ENCODE results near the gene GPHB5.

Gene GPHB5

GRCh38 chr14:63318835-63319234 is at the start of gene GPHB5:
Gene GPHB5 (minus strand): TSS chr14:63318935. CDS start chr14:63317849, 1,086 bp downstream.
- DNase-seq (ENCODE audit: low spot score in 2 of 2) (no peak), ATAC-seq (ENCODE audit: low read depth) (no peak)
- H3K27me3 Mint-ChIP-seq: peaks cover 22% of the 10 kb centered on the region
- no peak within 1 kb of the TSS for H3K27ac Mint-ChIP-seq
- H3K4me3 Mint-ChIP-seq: no peak within 1 kb of the TSS
- no peaks in the 10 kb centered on the region for H3K4me1 Mint-ChIP-seq
- no peaks in the 10 kb centered on the region for H3K36me3 Mint-ChIP-seq
- no peaks in the 10 kb centered on the region for H3K9me3 Mint-ChIP-seq

DNA sequence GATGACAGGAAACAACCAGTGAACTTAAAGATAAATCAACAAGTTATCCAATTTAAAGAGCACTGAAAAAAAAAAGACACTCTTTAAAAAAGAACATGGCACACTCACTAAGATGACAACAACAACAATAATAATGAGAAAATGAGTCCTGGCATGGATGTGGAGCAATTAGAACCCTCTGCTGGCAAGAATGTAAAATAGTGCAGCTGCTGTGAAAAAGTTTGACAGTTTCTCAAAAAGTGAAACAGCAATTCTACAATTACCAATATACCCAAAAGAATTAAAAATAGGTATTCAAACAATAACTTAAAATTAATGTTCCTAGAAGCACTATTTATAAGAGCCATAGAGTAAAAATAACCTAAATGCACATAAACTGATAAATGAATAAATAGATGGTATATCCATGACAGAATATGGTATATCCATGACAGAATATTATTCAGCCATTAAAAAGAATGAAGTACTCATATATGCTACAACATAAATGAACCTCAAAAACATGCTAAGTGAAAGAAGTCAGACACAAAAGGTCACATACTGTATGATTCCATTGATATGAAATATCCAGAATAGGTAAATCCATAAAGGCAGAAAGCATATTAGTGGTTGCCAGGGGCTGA is 49.1 kb upstream of the GPHB5 start:
- H3K36me3 Mint-ChIP-seq: peaks cover 15% of the 10 kb centered on the region
- H3K27ac Mint-ChIP-seq: no peak overlapping the region
- no peak overlapping the region for H3K4me3 Mint-ChIP-seq
- peaks cover 16% of the 10 kb centered on the region for H3K9me3 Mint-ChIP-seq
- DNase-seq (ENCODE audit: low spot score in 2 of 2) (no peak), ATAC-seq (ENCODE audit: low read depth) (no peak)
- no peaks in the 10 kb centered on the region for H3K4me1 Mint-ChIP-seq
- H3K27me3 Mint-ChIP-seq: no peaks in the 10 kb centered on the region

- Mint-ChIP-seq H3K4me3 (no peak overlapping the region), H3K27me3 (peaks cover 4% of the 10 kb centered on the region), H3K4me1 (no peaks in the 10 kb centered on the region), H3K27ac (no peak overlapping the region), H3K9me3 (peaks cover 9% of the 10 kb centered on the region), H3K36me3 (peaks cover 4% of the 10 kb centered on the region)
- DNase-seq (ENCODE audit: low spot score in 2 of 2) (no peak), ATAC-seq (ENCODE audit: low read depth) (no peak)
These were observed 43.7 kb upstream of the GPHB5 start for GRCh38 chr14:63362389-63362819.

GRCh38 chr14:63361790-63362189 is 43.1 kb upstream of the GPHB5 start:
- Mint-ChIP-seq H3K4me3 (no peak overlapping the region), H3K27ac (no peak overlapping the region), H3K27me3 (peaks cover 5% of the 10 kb centered on the region), H3K9me3 (peaks cover 9% of the 10 kb centered on the region), H3K36me3 (peaks cover 2% of the 10 kb centered on the region), H3K4me1 (no peaks in the 10 kb centered on the region)
- no peak for DNase-seq (ENCODE audit: low spot score in 2 of 2)
- ATAC-seq (ENCODE audit: low read depth): no peak

DNA sequence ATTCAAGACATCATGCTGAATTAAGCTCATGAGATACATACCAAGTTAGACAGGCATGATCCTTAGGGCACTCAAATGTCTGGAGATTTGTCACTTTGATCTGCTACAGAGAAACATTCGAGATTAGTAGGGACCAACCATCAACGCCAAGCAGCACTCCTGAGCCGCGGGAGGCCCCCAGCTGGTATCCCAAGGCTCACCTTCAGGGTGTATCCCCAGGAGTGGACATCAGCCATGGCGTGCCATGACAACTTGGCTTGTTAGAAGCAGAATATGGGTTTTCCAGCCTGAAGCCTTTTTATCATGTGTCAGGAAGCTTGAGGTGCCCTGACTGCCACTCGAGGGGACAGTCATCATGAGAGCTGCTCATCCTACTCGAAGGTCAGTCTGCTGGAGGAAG is 39.1 kb upstream of the GPHB5 start:
- Mint-ChIP-seq H3K27me3 (peaks cover 13% of the 10 kb centered on the region), H3K9me3 (peaks cover 1% of the 10 kb centered on the region), H3K27ac (no peak overlapping the region), H3K4me3 (no peak overlapping the region), H3K4me1 (no peaks in the 10 kb centered on the region), H3K36me3 (peaks cover 1% of the 10 kb centered on the region)
- no peak for ATAC-seq (ENCODE audit: low read depth)
- no peak for DNase-seq (ENCODE audit: low spot score in 2 of 2)

DNA sequence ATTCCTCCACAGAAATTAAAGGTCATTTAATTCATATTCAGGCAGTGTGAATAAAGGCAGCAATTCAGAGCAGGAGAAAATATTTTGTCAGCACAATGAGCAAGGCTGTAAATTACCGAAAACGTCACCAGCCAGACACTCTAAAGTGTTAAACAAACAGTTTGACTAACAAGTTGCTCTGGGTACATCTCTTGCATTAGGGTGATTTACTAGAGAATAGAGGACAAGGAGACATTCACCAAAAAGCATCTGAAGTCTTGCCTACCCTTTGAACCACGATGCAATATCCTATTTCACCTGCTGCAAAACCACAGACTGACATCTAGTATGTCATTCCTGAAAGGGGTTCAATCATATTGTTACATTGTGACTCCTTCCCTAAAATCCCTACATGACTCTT is 27.1 kb upstream of the GPHB5 start:
- DNase-seq (ENCODE audit: low spot score in 2 of 2): no peak
- no peak overlapping the region for H3K4me3 Mint-ChIP-seq
- no peaks in the 10 kb centered on the region for H3K4me1 Mint-ChIP-seq
- H3K36me3 Mint-ChIP-seq: no peaks in the 10 kb centered on the region
- peaks cover 18% of the 10 kb centered on the region for H3K27me3 Mint-ChIP-seq
- no peak overlapping the region for H3K27ac Mint-ChIP-seq
- no peak for ATAC-seq (ENCODE audit: low read depth)
- H3K9me3 Mint-ChIP-seq: peaks cover 1% of the 10 kb centered on the region

DNA sequence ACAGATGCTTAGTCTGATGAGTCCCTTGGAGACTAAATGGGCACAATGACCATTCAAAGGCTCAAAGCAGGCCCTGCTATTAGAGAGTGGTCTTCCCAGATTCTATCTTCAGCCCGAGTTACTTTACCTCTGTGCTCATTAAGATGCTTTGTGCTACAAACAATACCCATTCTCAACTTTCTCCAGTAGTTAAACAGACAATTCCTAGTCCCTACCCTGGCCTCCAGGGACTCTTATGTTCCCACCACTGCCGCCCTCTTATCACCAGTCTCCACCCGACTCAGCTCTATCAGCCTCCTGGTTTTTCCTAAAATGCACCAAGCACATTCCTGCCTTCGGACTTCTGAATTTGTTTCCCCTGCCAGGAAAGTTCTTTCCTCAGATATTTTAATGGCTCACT is 25.6 kb upstream of the GPHB5 start:
- Mint-ChIP-seq H3K27me3 (peaks cover 22% of the 10 kb centered on the region), H3K36me3 (no peaks in the 10 kb centered on the region), H3K9me3 (peaks cover 1% of the 10 kb centered on the region), H3K27ac (no peak overlapping the region), H3K4me3 (no peak overlapping the region), H3K4me1 (no peaks in the 10 kb centered on the region)
- no peak for DNase-seq (ENCODE audit: low spot score in 2 of 2)
- no peak for ATAC-seq (ENCODE audit: low read depth)

- no peak overlapping the region for H3K4me3 Mint-ChIP-seq
- peaks cover 1% of the 10 kb centered on the region for H3K9me3 Mint-ChIP-seq
- H3K27ac Mint-ChIP-seq: no peak overlapping the region
- no peak for DNase-seq (ENCODE audit: low spot score in 2 of 2)
- no peaks in the 10 kb centered on the region for H3K36me3 Mint-ChIP-seq
- no peak for ATAC-seq (ENCODE audit: low read depth)
- peaks cover 22% of the 10 kb centered on the region for H3K27me3 Mint-ChIP-seq
- no peaks in the 10 kb centered on the region for H3K4me1 Mint-ChIP-seq
These were observed 25.1 kb upstream of the GPHB5 start for GRCh38 chr14:63343878-63344277.

DNA sequence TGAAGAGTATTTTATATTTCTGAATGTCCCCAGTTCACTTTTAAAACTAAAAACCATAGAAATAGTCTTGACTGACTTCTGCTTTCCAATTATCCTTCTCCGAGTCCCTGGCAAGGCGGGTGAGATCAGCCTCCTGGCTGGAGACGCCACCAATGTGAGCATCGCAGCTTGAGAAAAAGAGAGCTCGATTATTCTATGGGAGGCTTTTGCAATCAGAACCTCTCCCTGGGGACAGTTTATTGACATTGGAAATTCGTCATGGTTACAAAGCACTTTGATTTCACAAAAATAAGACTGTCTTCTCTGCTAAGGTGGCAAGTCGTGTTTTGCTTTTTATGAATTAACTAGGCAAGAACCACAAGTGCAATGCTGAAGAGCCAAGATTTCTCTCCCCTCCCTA is 23.6 kb upstream of the GPHB5 start:
- H3K9me3 Mint-ChIP-seq: peaks cover 6% of the 10 kb centered on the region
- DNase-seq (ENCODE audit: low spot score in 2 of 2) (no peak), ATAC-seq (ENCODE audit: low read depth) (no peak)
- H3K27ac Mint-ChIP-seq: no peak overlapping the region
- H3K4me3 Mint-ChIP-seq: no peak overlapping the region
- peaks cover 26% of the 10 kb centered on the region for H3K27me3 Mint-ChIP-seq
- H3K36me3 Mint-ChIP-seq: no peaks in the 10 kb centered on the region
- no peaks in the 10 kb centered on the region for H3K4me1 Mint-ChIP-seq

GRCh38 chr14:63328787-63329737 is 10.3 kb upstream of the GPHB5 start:
- Mint-ChIP-seq H3K36me3 (no peaks in the 10 kb centered on the region), H3K4me1 (no peaks in the 10 kb centered on the region), H3K27me3 (peaks cover 15% of the 10 kb centered on the region), H3K9me3 (no peaks in the 10 kb centered on the region), H3K4me3 (no peak overlapping the region), H3K27ac (no peak overlapping the region)
- ATAC-seq (ENCODE audit: low read depth): no peak
- DNase-seq (ENCODE audit: low spot score in 2 of 2): no peak

DNA sequence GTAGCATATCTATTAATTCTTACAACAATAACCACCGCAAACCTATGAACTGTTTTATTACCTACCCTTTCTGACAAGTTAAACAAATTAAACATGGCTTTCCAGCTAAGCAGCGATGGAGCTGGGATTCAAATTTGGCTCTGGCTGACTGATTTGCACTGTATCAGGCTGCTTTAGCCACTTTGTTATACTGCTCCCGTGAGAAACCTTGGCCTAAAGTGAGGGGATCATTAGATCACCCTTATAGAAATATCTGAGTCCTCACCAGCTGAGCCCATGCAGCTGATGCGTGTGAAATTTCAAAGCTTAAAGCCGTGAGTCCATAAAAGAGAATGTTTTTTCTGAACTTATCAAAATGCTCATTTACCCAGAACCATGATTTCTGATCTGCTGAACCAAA is 8.1 kb upstream of the GPHB5 start:
- no peak overlapping the region for H3K27ac Mint-ChIP-seq
- no peaks in the 10 kb centered on the region for H3K9me3 Mint-ChIP-seq
- DNase-seq (ENCODE audit: low spot score in 2 of 2): no peak
- peaks cover 11% of the 10 kb centered on the region for H3K27me3 Mint-ChIP-seq
- no peak overlapping the region for H3K4me3 Mint-ChIP-seq
- H3K4me1 Mint-ChIP-seq: no peaks in the 10 kb centered on the region
- no peaks in the 10 kb centered on the region for H3K36me3 Mint-ChIP-seq
- no peak for ATAC-seq (ENCODE audit: low read depth)

DNA sequence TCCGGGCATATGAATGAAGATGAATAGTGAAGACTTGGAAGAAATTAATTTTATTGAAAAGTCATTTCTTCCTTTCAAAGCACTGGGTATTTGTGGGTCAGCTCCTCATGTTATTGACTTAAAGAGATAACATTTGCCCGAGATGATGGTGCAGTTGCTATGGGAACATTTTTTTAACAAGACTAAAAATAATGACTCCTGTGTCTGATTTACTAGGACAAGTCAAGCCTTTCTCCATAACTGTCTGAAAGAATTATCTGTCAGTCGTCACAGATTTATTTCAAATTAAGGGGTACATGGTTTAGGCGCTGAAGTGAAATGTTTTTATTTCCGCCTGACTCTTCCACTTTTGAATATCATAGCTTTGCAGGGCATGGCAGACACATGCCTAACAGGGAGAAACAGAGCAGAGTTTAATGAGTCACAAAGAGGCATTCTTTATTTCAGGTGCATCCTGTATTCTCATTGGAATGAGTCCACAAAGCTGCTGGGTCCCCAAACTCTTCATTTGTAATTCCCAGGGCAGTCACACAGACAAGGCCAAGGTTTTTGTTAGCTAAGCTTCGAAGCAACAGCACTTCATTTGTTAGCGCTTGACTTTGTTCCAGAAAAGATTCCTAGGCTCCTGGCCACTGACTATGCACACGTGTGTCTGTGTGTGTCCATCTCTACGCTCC is 4.3 kb upstream of the GPHB5 start:
- peaks cover 18% of the 10 kb centered on the region for H3K27me3 Mint-ChIP-seq
- H3K9me3 Mint-ChIP-seq: no peaks in the 10 kb centered on the region
- no peaks in the 10 kb centered on the region for H3K36me3 Mint-ChIP-seq
- DNase-seq (ENCODE audit: low spot score in 2 of 2) (no peak), ATAC-seq (ENCODE audit: low read depth) (no peak)
- no peaks in the 10 kb centered on the region for H3K4me1 Mint-ChIP-seq
- H3K27ac Mint-ChIP-seq: no peak overlapping the region
- no peak overlapping the region for H3K4me3 Mint-ChIP-seq

DNA sequence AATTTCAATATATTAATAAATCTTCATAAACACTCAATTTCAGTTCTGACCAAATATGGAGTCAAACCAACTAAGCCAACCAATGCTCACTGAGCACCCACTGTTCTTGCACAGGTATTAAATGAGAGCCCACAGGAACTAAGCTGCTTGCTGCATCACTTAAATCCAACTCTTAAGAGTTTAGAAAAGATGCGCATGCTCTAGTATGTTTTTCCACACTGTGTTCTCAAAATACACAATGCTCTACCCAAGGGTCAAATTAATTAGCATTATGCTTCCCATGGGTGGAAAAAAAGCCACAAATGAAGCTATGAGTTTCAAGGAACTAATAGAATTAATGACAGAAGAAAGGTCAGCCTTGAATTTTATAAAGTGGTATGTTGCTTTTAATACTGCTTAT is 3.7 kb upstream of the GPHB5 start:
- H3K4me3 Mint-ChIP-seq: no peak overlapping the region
- peaks cover 18% of the 10 kb centered on the region for H3K27me3 Mint-ChIP-seq
- no peaks in the 10 kb centered on the region for H3K9me3 Mint-ChIP-seq
- ATAC-seq (ENCODE audit: low read depth) (no peak), DNase-seq (ENCODE audit: low spot score in 2 of 2) (no peak)
- no peak overlapping the region for H3K27ac Mint-ChIP-seq
- H3K36me3 Mint-ChIP-seq: no peaks in the 10 kb centered on the region
- H3K4me1 Mint-ChIP-seq: no peaks in the 10 kb centered on the region

DNA sequence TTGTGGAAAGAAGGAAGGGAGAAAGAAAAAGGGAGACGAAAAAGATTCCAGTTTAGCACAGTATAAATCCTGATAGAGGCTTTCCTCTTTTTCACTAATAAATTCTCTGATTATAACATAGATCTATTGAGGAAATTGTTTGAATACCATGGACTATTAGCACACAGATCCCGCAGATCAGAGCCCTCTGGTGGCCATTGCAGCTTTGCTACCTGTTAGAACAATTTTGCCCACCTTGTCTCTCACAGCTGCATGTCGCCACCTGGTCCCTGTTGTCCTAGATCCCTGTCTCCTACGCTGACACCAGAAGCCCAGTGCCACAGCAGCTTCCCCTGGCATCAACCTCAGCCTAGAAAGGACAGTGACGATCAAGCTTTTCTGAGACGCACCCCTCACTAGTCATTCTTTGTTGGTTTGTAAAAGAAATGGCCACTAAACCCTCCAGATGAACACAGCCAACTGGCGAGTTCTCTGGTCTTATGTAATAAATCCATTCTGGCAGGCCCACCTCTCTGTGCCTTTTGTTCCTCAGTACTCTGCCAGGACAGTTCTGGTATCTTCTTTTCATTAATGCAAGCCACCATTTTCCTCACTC is 9.9 kb downstream of the GPHB5 start:
- H3K9me3 Mint-ChIP-seq: no peaks in the 10 kb centered on the region
- no peaks in the 10 kb centered on the region for H3K36me3 Mint-ChIP-seq
- peaks cover 2% of the 10 kb centered on the region for H3K4me1 Mint-ChIP-seq
- no peak overlapping the region for H3K27ac Mint-ChIP-seq
- peaks cover 19% of the 10 kb centered on the region for H3K27me3 Mint-ChIP-seq
- ATAC-seq (ENCODE audit: low read depth) (no peak), DNase-seq (ENCODE audit: low spot score in 2 of 2) (no peak)
- H3K4me3 Mint-ChIP-seq: no peak overlapping the region
